ENCODE data around the gene SLC35F4. TPM values are rescaled to one million over a fixed set of nuclear protein-coding genes. Genes with fewer than 3 reads are reported as not detected.
"Not testable (repeated sequence)": the region's sequence is repeated elsewhere in the genome, so short reads cannot be mapped to it uniquely, and the experiment has no call there.

Gene SLC35F4
- total RNA-seq, 1 donor from 2014 or later: 0.37 TPM

GRCh38 chr14:57864659-57865058 is 1.2 kb downstream of the SLC35F4 start:
- no peaks in the 10 kb centered on the region for H3K36me3 Mint-ChIP-seq (ENCODE audit: low read depth)
- no peak overlapping the region for H3K27ac Mint-ChIP-seq (ENCODE audit: unreplicated experiment)
- no peaks in the 10 kb centered on the region for H3K9me3 Mint-ChIP-seq
- no peak for DNase-seq (ENCODE audit: low read depth, low spot score)
- H3K27me3 Mint-ChIP-seq (ENCODE audit: low read depth): peaks cover 36% of the 10 kb centered on the region
- peak overlapping the region; percentile 5 for H3K4me3 Mint-ChIP-seq
- H3K4me1 Mint-ChIP-seq: no peaks in the 10 kb centered on the region
- TF ChIP-seq CTCF (conservative IDR thresholded peaks at IDR 0.05): no peak

- no peak for DNase-seq (ENCODE audit: low read depth, low spot score)
- Mint-ChIP-seq H3K9me3 (no peaks in the 10 kb centered on the region), H3K4me3 (no peak overlapping the region), H3K27me3 (ENCODE audit: low read depth) (peaks cover 24% of the 10 kb centered on the region), H3K36me3 (ENCODE audit: low read depth) (no peaks in the 10 kb centered on the region), H3K4me1 (no peaks in the 10 kb centered on the region), H3K27ac (ENCODE audit: unreplicated experiment) (no peak overlapping the region)
- TF ChIP-seq CTCF (conservative IDR thresholded peaks at IDR 0.05): no peak
These were observed 2.4 kb downstream of the SLC35F4 start for GRCh38 chr14:57863471-57863870.

GRCh38 chr14:57855666-57856065 is 10.2 kb downstream of the SLC35F4 start:
- H3K27me3 Mint-ChIP-seq (ENCODE audit: low read depth): peaks cover 42% of the 10 kb centered on the region
- H3K4me3 Mint-ChIP-seq; H3K4me1 Mint-ChIP-seq; H3K9me3 Mint-ChIP-seq; H3K36me3 Mint-ChIP-seq (ENCODE audit: low read depth); H3K27ac Mint-ChIP-seq (ENCODE audit: unreplicated experiment); DNase-seq (ENCODE audit: low read depth, low spot score): not testable (repeated sequence)

GRCh38 chr14:57854571-57854970 is 11.3 kb downstream of the SLC35F4 start:
- TF ChIP-seq CTCF (conservative IDR thresholded peaks at IDR 0.05): no peak
- H3K4me3 Mint-ChIP-seq: no peak overlapping the region

GRCh38 chr14:57851354-57851753 is 14.5 kb downstream of the SLC35F4 start:
- Mint-ChIP-seq H3K9me3 (no peaks in the 10 kb centered on the region), H3K4me3 (no peak overlapping the region), H3K36me3 (ENCODE audit: low read depth) (no peaks in the 10 kb centered on the region), H3K4me1 (no peaks in the 10 kb centered on the region), H3K27me3 (ENCODE audit: low read depth) (peaks cover 32% of the 10 kb centered on the region), H3K27ac (ENCODE audit: unreplicated experiment) (no peak overlapping the region)
- DNase-seq (ENCODE audit: low read depth, low spot score): no peak
- TF ChIP-seq CTCF (conservative IDR thresholded peaks at IDR 0.05): no peak

More at GRCh38 chr14:57854571-57854970, 11.3 kb downstream of the SLC35F4 start:
- peaks cover 49% of the 10 kb centered on the region for H3K27me3 Mint-ChIP-seq (ENCODE audit: low read depth)
- no peaks in the 10 kb centered on the region for H3K9me3 Mint-ChIP-seq
- DNase-seq (ENCODE audit: low read depth, low spot score): no peak
- H3K27ac Mint-ChIP-seq (ENCODE audit: unreplicated experiment): no peak overlapping the region
- H3K36me3 Mint-ChIP-seq (ENCODE audit: low read depth): no peaks in the 10 kb centered on the region
- H3K4me1 Mint-ChIP-seq: no peaks in the 10 kb centered on the region

- no peak overlapping the region for H3K4me3 Mint-ChIP-seq
- H3K27me3 Mint-ChIP-seq (ENCODE audit: low read depth): peaks cover 40% of the 10 kb centered on the region
- TF ChIP-seq CTCF (conservative IDR thresholded peaks at IDR 0.05): no peak
- DNase-seq (ENCODE audit: low read depth, low spot score): no peak
- H3K4me1 Mint-ChIP-seq: no peaks in the 10 kb centered on the region
- no peaks in the 10 kb centered on the region for H3K36me3 Mint-ChIP-seq (ENCODE audit: low read depth)
- no peaks in the 10 kb centered on the region for H3K9me3 Mint-ChIP-seq
- no peak overlapping the region for H3K27ac Mint-ChIP-seq (ENCODE audit: unreplicated experiment)
These were observed 17.1 kb downstream of the SLC35F4 start for GRCh38 chr14:57848786-57849185.

All from neural crest cell (in vitro differentiated cells).